Glomerular visceral epithelial cell (primary cell): ENCODE measurements around the gene GTPBP6.
"Not testable (repeated sequence)": the region's sequence is repeated elsewhere in the genome, so short reads cannot be mapped to it uniquely, and the experiment has no call there.

Source experiments
- DNase-seq: peaks from one replicate; pipeline ENCODE4 v3.0.0-alpha.2; 2016; ENCODE audit errors: extremely low spot score

The GTPBP6 gene

GRCh38 chrX:265502-265901 is 53.1 kb downstream of the GTPBP6 start:
- no peak for DNase-seq

- no peak for DNase-seq
Measured at GRCh38 chrX:264634-265455, 53.8 kb downstream of the GTPBP6 start.

- DNase-seq: not testable (repeated sequence)
Measured at GRCh38 chrX:264006-264405, 54.6 kb downstream of the GTPBP6 start.

GRCh38 chrX:262381-262909 is 56.2 kb downstream of the GTPBP6 start:
- DNase-seq: no peak

- no peak for DNase-seq
Measured at GRCh38 chrX:261919-262352, 56.7 kb downstream of the GTPBP6 start.

GRCh38 chrX:261167-261918 is 57.3 kb downstream of the GTPBP6 start:
- no peak for DNase-seq

- DNase-seq: no peak
Measured at GRCh38 chrX:259692-260355, 58.8 kb downstream of the GTPBP6 start.

GRCh38 chrX:258291-259040 is 60.1 kb downstream of the GTPBP6 start:
- no peak for DNase-seq

- no peak for DNase-seq
Measured at GRCh38 chrX:257681-258289, 60.8 kb downstream of the GTPBP6 start.

- not testable (repeated sequence) for DNase-seq
Measured at GRCh38 chrX:257054-257453, 61.5 kb downstream of the GTPBP6 start.

GRCh38 chrX:255923-256331 is 62.7 kb downstream of the GTPBP6 start:
- no peak for DNase-seq
